PC-3 (cell line): Measurements from ENCODE around the gene APBA2. TPM values are rescaled to one million over a fixed set of nuclear protein-coding genes. Genes with fewer than 3 reads are reported as not detected.

ENCODE experiments used
- ATAC-seq: fragments of 200-7000 bp; cut with Tn5 transposase; 2 replicates; pipeline ENCODE4 v1.9.1; 2020; ENCODE audit warnings: mild to moderate bottlenecking, moderate library complexity
- BruUV-seq: library from RNA; stranded (reverse); fragments of 400-500 nt; replicated peaks from 2 replicates; lab custom pipeline; 2021; lab: Mats Ljungman, UMichigan
- CTCF ChIA-PET: fragments of 300-600 bp; sonication (Branson Sonifier 250); formaldehyde crosslinking; loops from one replicate; lab custom pipeline; 2022; ENCODE audit warnings: antibody characterized with exemption; lab: Charles Lee
- POLR2A ChIA-PET: fragments of 300-600 bp; sonication (Branson Sonifier 250); formaldehyde crosslinking; loops from one replicate; lab custom pipeline; 2022; ENCODE audit warnings: antibody characterized with exemption; ENCODE audit not compliant: unreplicated experiment; lab: Charles Lee
- DNase-seq: peaks from one replicate; pipeline ENCODE4 v3.0.0-alpha.2; 2015
- H2AFZ ChIP-seq: fragments of 300-600 bp; sonication (generic); 2 replicates; pipeline ENCODE4 v1.6.0; 2016; ENCODE audit warnings: antibody characterized with exemption, low read length
- H3F3A ChIP-seq: fragments of 300-600 bp; sonication (generic); one replicate; pipeline ENCODE4 v1.6.0; 2017; ENCODE audit warnings: antibody characterized with exemption, low read length, control low read depth, mild to moderate bottlenecking; ENCODE audit not compliant: unreplicated experiment
- H3K27ac ChIP-seq: fragments of 300-600 bp; sonication (generic); 2 replicates; pipeline ENCODE4 v1.5.1; 2016; ENCODE audit warnings: mild to moderate bottlenecking, low read length
- H3K27me3 ChIP-seq: fragments of 300-600 bp; sonication (generic); 2 replicates; pipeline ENCODE4 v1.6.1; 2016; ENCODE audit warnings: low read length, mixed read lengths
- H3K36me3 ChIP-seq: fragments of 300-600 bp; sonication (generic); 2 replicates; pipeline ENCODE4 v1.6.1; 2016; ENCODE audit warnings: low read depth, mixed run types, low read length, mixed read lengths
- H3K4me1 ChIP-seq: fragments of 300-600 bp; sonication (generic); 2 replicates; pipeline ENCODE4 v1.5.1; 2016; ENCODE audit warnings: low read length; ENCODE audit not compliant: insufficient read depth
- H3K4me2 ChIP-seq: fragments of 300-600 bp; sonication (generic); 2 replicates; pipeline ENCODE4 v1.6.0; 2016; ENCODE audit warnings: low read length
- H3K4me3 ChIP-seq: fragments of 300-600 bp; sonication (generic); 2 replicates; pipeline ENCODE4 v1.5.1; 2016; ENCODE audit warnings: mild to moderate bottlenecking, low read length, mixed read lengths
- H3K79me2 ChIP-seq: fragments of 300-600 bp; sonication (generic); 2 replicates; pipeline ENCODE4 v1.6.1; 2017; ENCODE audit warnings: low read length, mixed read lengths
- H3K9ac ChIP-seq: fragments of 300-600 bp; sonication (generic); 2 replicates; pipeline ENCODE4 v1.6.0; 2016; ENCODE audit warnings: mild to moderate bottlenecking, low read length
- H3K9me2 ChIP-seq: fragments of 300-600 bp; sonication (generic); replicated peaks from 2 replicates; pipeline ENCODE4 v1.6.1; 2016; ENCODE audit warnings: mixed run types, low read length, mixed read lengths
- H3K9me3 ChIP-seq: fragments of 300-600 bp; sonication (generic); 2 replicates; pipeline ENCODE4 v1.6.1; 2016; ENCODE audit warnings: low read length, mixed read lengths
- H4K20me1 ChIP-seq: fragments of 300-600 bp; sonication (generic); 2 replicates; pipeline ENCODE4 v1.6.1; 2016; ENCODE audit warnings: low read length, mixed read lengths
- EZH2 ChIP-seq: fragments of 300-600 bp; sonication (generic); IDR thresholded peaks from one replicate; pipeline ENCODE4 v1.6.1; 2017; ENCODE audit warnings: antibody characterized with exemption, mild to moderate bottlenecking, low read length; ENCODE audit not compliant: unreplicated experiment
- EZH2phosphoT487 ChIP-seq: fragments of 300-600 bp; sonication (generic); IDR thresholded peaks from 2 replicates; pipeline ENCODE4 v1.6.1; 2018; ENCODE audit warnings: mild to moderate bottlenecking, antibody characterized with exemption, low read length, borderline replicate concordance
- intact Hi-C: fragments of 100-400 bp; cut with micrococcal nuclease; formaldehyde crosslinking; loops from 2 replicates; pipeline ENCODE4 v1.9.0; 2023
- total RNA-seq: library from RNA; depleted of rRNA; stranded (reverse); fragments of >200 nt; gene quantifications from 2 replicates; pipeline ENCODE4 v1.2.3, GENCODE V29; 2014
- TF ChIP-seq, protein P1 (sequence below): fragments of 300-600 bp; sonication (generic); conservative IDR thresholded peaks from 2 replicates; pipeline ENCODE4 v1.5.1; 2017; ENCODE audit warnings: antibody characterized with exemption, low read depth, mild to moderate bottlenecking, low read length

The APBA2 gene
- total RNA-seq, 1 experiment from 2014 or later = 61.7 TPM

GRCh38 chr15:29005931-29006330 lies 120.2 kb downstream of the APBA2 start:
- BruUV-seq = no TSS peak
- TF ChIP-seq, protein P1, sequence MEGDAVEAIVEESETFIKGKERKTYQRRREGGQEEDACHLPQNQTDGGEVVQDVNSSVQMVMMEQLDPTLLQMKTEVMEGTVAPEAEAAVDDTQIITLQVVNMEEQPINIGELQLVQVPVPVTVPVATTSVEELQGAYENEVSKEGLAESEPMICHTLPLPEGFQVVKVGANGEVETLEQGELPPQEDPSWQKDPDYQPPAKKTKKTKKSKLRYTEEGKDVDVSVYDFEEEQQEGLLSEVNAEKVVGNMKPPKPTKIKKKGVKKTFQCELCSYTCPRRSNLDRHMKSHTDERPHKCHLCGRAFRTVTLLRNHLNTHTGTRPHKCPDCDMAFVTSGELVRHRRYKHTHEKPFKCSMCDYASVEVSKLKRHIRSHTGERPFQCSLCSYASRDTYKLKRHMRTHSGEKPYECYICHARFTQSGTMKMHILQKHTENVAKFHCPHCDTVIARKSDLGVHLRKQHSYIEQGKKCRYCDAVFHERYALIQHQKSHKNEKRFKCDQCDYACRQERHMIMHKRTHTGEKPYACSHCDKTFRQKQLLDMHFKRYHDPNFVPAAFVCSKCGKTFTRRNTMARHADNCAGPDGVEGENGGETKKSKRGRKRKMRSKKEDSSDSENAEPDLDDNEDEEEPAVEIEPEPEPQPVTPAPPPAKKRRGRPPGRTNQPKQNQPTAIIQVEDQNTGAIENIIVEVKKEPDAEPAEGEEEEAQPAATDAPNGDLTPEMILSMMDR = no peak
- no peak for TF ChIP-seq EZH2
- no peak for TF ChIP-seq EZH2phosphoT487
- no peaks in the 10 kb centered on the region for H3F3A ChIP-seq
- POLR2A ChIA-PET = no interaction called here
- ATAC-seq = no peak
- H3K27ac ChIP-seq = no peak overlapping the region
- H4K20me1 ChIP-seq = no peaks in the 10 kb centered on the region
- no peak overlapping the region for H3K4me3 ChIP-seq
- no peak for DNase-seq
- CTCF ChIA-PET = no interaction called here
- H3K79me2 ChIP-seq = no peaks in the 10 kb centered on the region
- H3K27me3 ChIP-seq = no peaks in the 10 kb centered on the region
- no peak overlapping the region for H3K4me2 ChIP-seq
- H3K9me3 ChIP-seq = no peaks in the 10 kb centered on the region
- H3K9ac ChIP-seq = no peak overlapping the region
- intact Hi-C loops = no loop called here
- H3K9me2 ChIP-seq = no peaks in the 10 kb centered on the region
- H3K36me3 ChIP-seq = no peaks in the 10 kb centered on the region
- no peak overlapping the region for H2AFZ ChIP-seq
- H3K4me1 ChIP-seq = no peaks in the 10 kb centered on the region

- ChIA-PET CTCF (no interaction called here), POLR2A (no interaction called here)
- H3K4me2 ChIP-seq = no peak overlapping the region
- H2AFZ ChIP-seq = no peak overlapping the region
- intact Hi-C loops = no loop called here
- peaks cover 10% of the 10 kb centered on the region for H4K20me1 ChIP-seq
- H3K9me3 ChIP-seq = no peaks in the 10 kb centered on the region
- no peak overlapping the region for H3K27ac ChIP-seq
- no peak overlapping the region for H3K9ac ChIP-seq
- H3K4me1 ChIP-seq = peaks cover 8% of the 10 kb centered on the region
- no peaks in the 10 kb centered on the region for H3F3A ChIP-seq
- TF ChIP-seq, protein P1 = no peak
- TF ChIP-seq EZH2phosphoT487 (no peak), EZH2 (no peak)
- no peak for DNase-seq
- ATAC-seq = no peak
- no TSS peak for BruUV-seq
- H3K36me3 ChIP-seq = no peaks in the 10 kb centered on the region
- no peaks in the 10 kb centered on the region for H3K27me3 ChIP-seq
- no peaks in the 10 kb centered on the region for H3K9me2 ChIP-seq
- no peak overlapping the region for H3K4me3 ChIP-seq
- H3K79me2 ChIP-seq = no peaks in the 10 kb centered on the region
These were observed 123.1 kb downstream of the APBA2 start for GRCh38 chr15:29008846-29009245.

- Histone ChIP-seq H3F3A (no peaks in the 10 kb centered on the region), H3K4me2 (no peak overlapping the region), H3K4me1 (peaks cover 15% of the 10 kb centered on the region), H2AFZ (no peak overlapping the region), H3K9ac (no peak overlapping the region), H4K20me1 (peaks cover 14% of the 10 kb centered on the region), H3K36me3 (no peaks in the 10 kb centered on the region), H3K27ac (no peak overlapping the region), H3K27me3 (no peaks in the 10 kb centered on the region), H3K9me3 (no peaks in the 10 kb centered on the region), H3K9me2 (no peaks in the 10 kb centered on the region), H3K4me3 (no peak overlapping the region), H3K79me2 (no peaks in the 10 kb centered on the region)
- TF ChIP-seq EZH2phosphoT487 (no peak), EZH2 (no peak)
- TF ChIP-seq, protein P1 = no peak
- ATAC-seq (no peak), DNase-seq (no peak)
- POLR2A ChIA-PET = no interaction called here
- intact Hi-C loops = no loop called here
- BruUV-seq = no TSS peak
- CTCF ChIA-PET = no interaction called here
These were observed 126.3 kb downstream of the APBA2 start for GRCh38 chr15:29012097-29012496.
